Posterior vena cava (tissue), 2 donors: Measurements from ENCODE around the gene PRR23E. TPM values are rescaled to one million over a fixed set of nuclear protein-coding genes. Genes with fewer than 3 reads are reported as not detected.

Source experiments
- DNase-seq: peaks from one replicate; pipeline ENCODE4 v3.0.0-alpha.2; 2020; ENCODE audit warnings: low spot score
- intact Hi-C, 2 donors: fragments of 100-400 bp; cut with DNase I; formaldehyde crosslinking; loops; one replicate each; pipeline versions ENCODE4 v1.14.1 to v1.14.2; 2022 to 2023
- total RNA-seq, 2 donors: library from RNA; stranded (reverse); fragmentation: NEBNext Ultra II Directional; extraction: Animal tissue kit (Norgen Biotek cat#: 25700); gene quantifications; one replicate each; pipeline ENCODE4 v1.2.1, GENCODE V29; 2021
- donor health status: DM: yes; HTN: yes; CAD: no.
- donor health status: DM: yes; HTN: yes; CAD: no.

Gene PRR23E
- total RNA-seq, 2 donors from 2014 or later, result not detected

DNA sequence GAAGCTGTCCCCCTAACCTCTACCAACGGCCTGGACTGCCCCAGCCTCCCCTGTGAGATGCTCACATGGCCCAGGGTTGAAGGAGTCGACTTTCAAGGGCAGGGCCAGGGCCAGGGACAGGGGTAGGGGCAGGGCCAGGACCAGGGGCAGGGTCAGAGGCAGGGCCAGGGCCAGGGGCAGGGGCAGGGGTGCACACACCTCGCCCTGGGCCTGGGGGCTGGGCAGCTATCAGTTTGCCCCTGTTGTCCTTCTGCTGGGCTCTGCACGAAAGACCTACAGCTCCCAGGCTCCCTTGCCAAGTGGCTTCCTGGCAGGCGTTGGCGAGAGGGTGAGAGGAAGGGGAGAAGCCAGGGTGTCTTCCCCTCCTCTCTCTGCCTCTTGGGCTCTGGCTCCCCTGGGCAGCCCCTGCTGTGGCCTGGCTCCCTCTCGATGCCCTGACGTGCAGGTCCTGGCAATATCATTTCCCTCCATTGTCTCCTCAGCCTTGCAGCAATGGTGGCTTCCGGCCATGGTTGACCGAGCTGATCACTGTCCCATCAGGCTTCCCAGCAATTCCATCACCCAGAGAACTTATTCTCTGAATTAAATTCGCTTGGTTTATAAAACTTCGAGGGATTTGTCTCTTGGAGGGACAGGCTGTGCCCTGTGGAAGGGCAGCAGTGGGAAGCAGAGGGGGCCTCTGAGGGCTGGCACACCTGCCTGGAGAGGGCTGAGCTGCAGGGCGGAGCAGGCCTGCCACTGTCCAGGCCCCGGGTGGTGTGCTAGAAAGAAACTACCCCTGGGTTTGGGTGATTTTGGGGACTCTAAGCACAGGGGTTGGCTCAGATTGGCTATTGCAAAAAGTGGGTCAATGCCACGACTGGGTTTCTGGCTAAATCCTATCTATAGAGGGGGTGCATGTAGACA lies 13.9 kb downstream of the PRR23E start:
- DNase-seq, result peak; percentile 72
- intact Hi-C loops, result no loop called here

- peak; percentile 35 for DNase-seq
- intact Hi-C loops, result no loop called here
Observed at GRCh38 chr3:127207727-127208482, 15.0 kb downstream of the PRR23E start.

- intact Hi-C loops, result no loop called here
- DNase-seq, result peak; percentile 60
Observed at GRCh38 chr3:127208483-127209100, 15.7 kb downstream of the PRR23E start.

DNA sequence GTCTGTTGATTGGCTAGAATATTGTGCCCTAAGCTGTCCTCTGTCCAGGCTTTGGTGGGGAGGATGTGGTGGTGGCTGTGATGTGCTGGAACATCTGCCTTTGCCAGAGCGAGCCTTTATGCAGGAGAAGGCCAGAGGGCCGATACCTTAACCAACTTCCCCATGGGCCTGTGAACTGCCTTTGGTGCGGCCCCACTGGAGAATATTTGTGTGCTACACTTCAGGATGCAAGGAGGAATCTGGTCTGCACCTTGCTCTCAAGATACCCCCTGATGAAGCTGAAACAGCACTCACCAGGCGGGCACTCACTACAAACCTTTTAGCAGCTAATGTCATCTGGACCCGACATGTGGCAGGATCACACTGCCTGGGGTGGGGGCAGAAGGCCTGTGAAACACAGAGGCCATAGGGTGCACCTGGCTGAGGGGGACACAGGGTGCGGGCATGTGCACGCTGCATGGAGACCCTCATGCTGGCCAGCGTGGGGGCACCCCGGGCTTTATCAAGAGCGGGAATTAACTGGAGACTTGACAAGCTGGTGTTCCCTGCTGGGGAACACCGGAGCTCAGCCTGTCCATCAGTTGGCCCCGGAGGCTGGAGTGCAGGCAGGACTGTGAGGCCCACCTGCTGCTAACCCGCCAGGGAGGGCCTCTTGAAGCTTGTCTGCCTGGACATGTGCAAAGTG lies 16.4 kb downstream of the PRR23E start:
- intact Hi-C loops, result no loop called here
- peak; percentile 79 for DNase-seq

- intact Hi-C loops, result no loop called here
- DNase-seq, result peak; percentile 24
Observed at GRCh38 chr3:127209840-127210653, 17.1 kb downstream of the PRR23E start.

GRCh38 chr3:127210654-127210943 lies 17.7 kb downstream of the PRR23E start:
- intact Hi-C loops, result no loop called here
- DNase-seq, result peak; percentile 46

GRCh38 chr3:127211118-127212060 lies 18.5 kb downstream of the PRR23E start:
- peak; percentile 55 for DNase-seq
- intact Hi-C loops, result no loop called here

DNA sequence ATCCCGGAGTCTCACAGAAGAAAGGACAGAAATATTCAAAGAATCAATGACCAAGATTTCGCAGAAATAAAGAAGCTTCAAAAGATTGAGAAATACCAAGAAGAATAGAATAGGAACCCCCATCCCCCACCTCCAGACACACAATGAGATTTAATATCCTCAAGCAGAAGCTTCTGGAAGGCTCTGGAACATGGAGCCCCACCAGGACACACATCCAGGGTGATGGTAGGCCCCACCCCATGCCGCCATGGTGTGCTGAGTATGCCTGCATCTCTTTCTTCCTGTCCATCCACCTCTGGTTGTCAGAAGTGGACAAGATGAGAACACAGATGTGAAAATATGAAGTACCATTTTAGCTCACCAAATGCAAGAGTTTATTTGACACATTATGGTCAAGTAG lies 19.3 kb downstream of the PRR23E start:
- DNase-seq, result no peak
- intact Hi-C loops, result no loop called here

DNA sequence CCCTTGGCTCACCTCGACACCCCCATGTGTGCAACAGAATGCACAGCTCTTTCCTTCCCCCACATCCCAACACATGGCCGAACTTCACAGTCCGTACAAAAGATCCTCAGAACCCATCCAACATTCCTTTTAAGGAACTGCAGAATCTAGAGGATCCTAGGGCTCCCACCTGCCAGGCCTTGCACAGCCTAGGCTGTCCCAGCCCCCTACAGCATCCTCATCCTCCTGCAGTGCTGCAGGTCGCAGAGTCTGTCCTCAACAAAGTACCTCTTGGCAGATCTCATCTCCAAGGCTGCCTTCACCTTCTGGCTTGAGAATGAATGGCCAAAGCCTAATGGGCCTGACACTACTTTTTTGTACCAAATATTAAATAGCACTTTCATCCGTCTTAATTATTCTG lies 19.8 kb downstream of the PRR23E start:
- intact Hi-C loops, result no loop called here
- peak; percentile 26 for DNase-seq

DNA sequence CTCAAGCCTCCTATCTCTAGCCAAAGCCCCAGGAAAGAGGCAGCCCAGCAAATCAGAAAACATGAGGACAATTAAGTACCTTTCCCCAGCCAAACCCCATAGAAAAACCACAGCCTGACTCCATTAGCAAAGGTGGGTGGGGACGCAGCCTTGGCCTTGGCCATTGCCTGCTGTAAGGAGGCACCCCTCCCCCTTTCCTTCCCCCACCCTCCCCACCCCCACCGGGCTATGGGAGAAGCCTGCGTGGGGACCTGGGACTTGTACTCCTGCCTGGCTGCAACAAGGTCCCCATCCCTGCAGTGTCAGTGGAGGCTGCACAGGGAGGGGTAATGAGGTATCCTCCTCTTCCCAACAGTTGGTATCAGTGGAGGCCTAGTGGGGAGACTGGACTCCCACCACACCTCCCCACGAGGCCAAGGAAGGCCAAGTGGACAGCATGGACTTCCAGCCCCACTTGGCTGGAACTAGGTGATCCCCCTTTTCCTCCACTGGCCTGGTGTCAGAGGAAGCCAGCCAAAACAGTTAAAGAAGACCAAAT lies 20.5 kb downstream of the PRR23E start:
- intact Hi-C loops, result no loop called here
- DNase-seq, result peak; percentile 45

- intact Hi-C loops, result loop anchor here in 1 of 2 donors (5.0 kb wide), 1 partner anchor 158 kb away; no protein-coding TSS in a partner anchor
- no peak for DNase-seq
Observed at GRCh38 chr3:127214975-127215374, 22.0 kb downstream of the PRR23E start.

GRCh38 chr3:127215714-127216414 lies 22.9 kb downstream of the PRR23E start:
- intact Hi-C loops, result loop anchor here in 1 of 2 donors (5.0 kb wide), 1 partner anchor 159 kb away; no protein-coding TSS in a partner anchor
- no peak for DNase-seq

DNA sequence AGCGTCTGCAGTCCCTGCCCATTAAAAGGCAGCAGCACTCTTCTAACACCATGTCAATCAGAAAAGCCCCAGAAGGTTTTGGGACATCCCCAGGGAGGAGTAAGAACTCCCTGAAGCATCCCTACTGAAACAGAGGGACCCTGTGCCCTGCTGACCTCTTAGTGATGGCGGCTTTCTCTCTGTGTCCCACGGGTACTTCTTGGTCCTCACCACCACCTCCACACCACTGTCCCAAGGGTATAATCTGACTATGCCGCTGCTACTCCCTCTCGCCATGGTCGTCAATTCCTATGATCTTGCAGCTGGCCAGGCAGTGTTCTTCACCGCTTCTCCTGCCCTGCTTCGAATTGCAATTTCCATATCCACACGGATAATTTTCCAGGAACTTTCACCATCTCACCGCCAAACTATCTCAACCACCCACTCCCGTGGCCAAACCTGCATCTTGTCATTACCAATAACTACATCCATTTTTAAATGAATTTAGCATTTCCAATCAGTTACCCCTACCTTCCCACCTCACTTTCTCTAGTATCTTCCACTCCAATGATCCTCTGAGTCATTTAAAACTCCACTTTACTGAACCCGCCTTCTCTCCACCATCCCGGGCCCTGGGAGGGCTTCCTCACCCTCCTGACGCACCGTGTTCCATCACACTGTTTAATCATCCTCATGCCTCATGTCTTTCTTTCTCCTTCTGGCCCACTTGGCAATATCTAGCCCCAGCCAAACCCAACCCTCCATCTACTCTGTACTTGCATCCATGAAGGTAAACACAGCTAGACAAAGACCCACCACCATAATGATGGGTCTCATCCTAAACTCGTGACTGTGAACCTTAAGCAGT lies 23.7 kb downstream of the PRR23E start:
- intact Hi-C loops, result loop anchor here in 1 of 2 donors (5.0 kb wide), 1 partner anchor 159 kb away; no protein-coding TSS in a partner anchor
- no peak for DNase-seq

DNA sequence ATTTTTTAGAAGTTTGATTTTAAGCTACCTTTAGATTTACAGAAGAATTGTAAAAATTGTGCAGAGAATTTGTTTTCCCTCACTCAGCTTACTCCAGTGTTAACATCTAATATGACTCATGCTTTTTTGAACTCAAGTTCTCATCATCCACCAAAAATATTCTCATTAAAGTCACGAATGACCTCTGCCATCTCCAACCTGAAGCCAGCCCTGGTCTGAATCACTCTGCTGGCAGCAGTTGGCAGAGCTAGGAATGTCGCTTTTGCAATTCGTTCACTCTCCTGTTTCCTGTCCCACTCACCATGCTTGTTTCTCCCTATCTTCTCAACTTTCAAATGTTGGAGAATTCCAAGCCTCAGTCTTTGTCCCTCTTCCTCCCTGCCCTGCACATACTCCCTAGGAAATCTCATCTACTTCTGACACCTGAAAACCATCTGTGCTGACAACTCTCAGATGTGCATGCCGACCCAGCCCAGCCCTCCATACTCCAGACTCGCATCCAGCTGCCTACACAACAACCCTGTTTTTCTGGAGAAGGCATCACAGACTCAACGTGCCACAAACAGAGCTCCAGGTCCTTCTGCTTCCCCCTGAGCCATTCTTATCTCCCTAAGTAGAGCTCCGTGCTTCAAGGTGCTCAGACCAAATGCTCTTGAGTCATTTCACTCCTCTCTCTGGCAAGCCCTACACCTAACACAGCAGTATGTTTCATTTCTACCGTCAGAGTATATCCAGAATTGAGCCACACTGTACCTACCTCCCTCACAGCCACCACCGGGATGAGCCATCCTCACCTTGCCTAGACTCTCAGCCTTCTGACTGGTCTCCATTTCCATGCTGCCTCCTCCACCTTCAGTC lies 24.9 kb downstream of the PRR23E start:
- intact Hi-C loops, result loop anchor here in 1 of 2 donors (5.0 kb wide), 1 partner anchor 161 kb away; no protein-coding TSS in a partner anchor

GRCh38 chr3:127218454-127218922 lies 25.6 kb downstream of the PRR23E start:
- DNase-seq, result no peak
- intact Hi-C loops, result loop anchor here in 1 of 2 donors (5.0 kb wide), 1 partner anchor 161 kb away; no protein-coding TSS in a partner anchor

More for the DNA sequence above, 24.9 kb downstream of the PRR23E start:
- DNase-seq, result no peak
